GM12874 (cell line): ENCODE measurements around the gene RADIL.

Experiments
- CTCF ChIP-seq: IDR thresholded peaks from 2 replicates; pipeline ENCODE4 v1.5.1; 2011; ENCODE audit warnings: low read depth, mild to moderate bottlenecking, control low read depth, low read length, moderate library complexity; ENCODE audit not compliant: insufficient read depth

RADIL gene

GRCh38 chr7:4775250-4775847 lies 108.2 kb downstream of the RADIL start, which contains the start of gene AP5Z1:
AP5Z1 (plus strand) TSS chr7:4775623; CDS start chr7:4775716, 93 bp downstream.
- TF ChIP-seq CTCF: no peak

GRCh38 chr7:4774658-4775249 lies 108.8 kb downstream of the RADIL start:
- TF ChIP-seq CTCF: no peak

- no peak for TF ChIP-seq CTCF
Observed at GRCh38 chr7:4774007-4774406, 109.5 kb downstream of the RADIL start.

GRCh38 chr7:4772306-4772705 lies 111.2 kb downstream of the RADIL start:
- no peak for TF ChIP-seq CTCF

- no peak for TF ChIP-seq CTCF
Observed at GRCh38 chr7:4771737-4772136, 111.8 kb downstream of the RADIL start.

- no peak for TF ChIP-seq CTCF
Observed at GRCh38 chr7:4770886-4771285, 112.6 kb downstream of the RADIL start.

- TF ChIP-seq CTCF: no peak
Observed at GRCh38 chr7:4769761-4770160, 113.8 kb downstream of the RADIL start.
